Smooth muscle cell (in vitro differentiated cells): Measurements from ENCODE around the gene SELENOO. TPM values are rescaled to one million over a fixed set of nuclear protein-coding genes. Genes with fewer than 3 reads are reported as not detected.
A peak's percentile ranks its signal among the peaks of the same experiment; 100 is the strongest.

ENCODE experiments used
- DNase-seq: peaks from one replicate; lab custom pipeline; 2025; ENCODE audit not compliant: unreplicated experiment; lab: John Stamatoyannopoulos, UW
- H2AFZ ChIP-seq: fragments of 200-600 bp; sonication (generic); 2 replicates; pipeline ENCODE4 v1.6.0; 2016; ENCODE audit warnings: antibody characterized with exemption, low read depth, mild to moderate bottlenecking
- H3F3A ChIP-seq: fragments of 200-600 bp; sonication (generic); 2 replicates; pipeline ENCODE4 v1.6.0; 2017; ENCODE audit warnings: antibody characterized with exemption, low read depth
- H3K27ac ChIP-seq: fragments of 200-600 bp; sonication (generic); 2 replicates; pipeline ENCODE4 v1.5.1; 2016; ENCODE audit warnings: low read depth, mild to moderate bottlenecking
- H3K27me3 ChIP-seq: fragments of 200-600 bp; sonication (generic); 2 replicates; pipeline ENCODE4 v1.6.1; 2016; ENCODE audit warnings: low read depth, mild to moderate bottlenecking
- H3K36me3 ChIP-seq: fragments of 200-600 bp; sonication (generic); 2 replicates; pipeline ENCODE4 v1.5.1; 2016; ENCODE audit warnings: low read depth
- H3K4me1 ChIP-seq: fragments of 200-600 bp; sonication (generic); 2 replicates; pipeline ENCODE4 v1.5.1; 2016; ENCODE audit warnings: low read depth
- H3K4me2 ChIP-seq: fragments of 200-600 bp; sonication (generic); 2 replicates; pipeline ENCODE4 v1.6.0; 2016; ENCODE audit warnings: mild to moderate bottlenecking
- H3K4me3 ChIP-seq: fragments of 200-600 bp; sonication (generic); 2 replicates; pipeline ENCODE4 v1.5.1; 2016; ENCODE audit warnings: mild to moderate bottlenecking
- H3K79me2 ChIP-seq: fragments of 200-600 bp; sonication (generic); 2 replicates; pipeline ENCODE4 v1.6.0; 2016; ENCODE audit warnings: low read depth, mild to moderate bottlenecking
- H3K9ac ChIP-seq: fragments of 200-600 bp; sonication (generic); 2 replicates; pipeline ENCODE4 v1.6.0; 2016; ENCODE audit warnings: low read depth
- H3K9me3 ChIP-seq: fragments of 200-600 bp; sonication (generic); replicated peaks from 2 replicates; pipeline ENCODE4 v1.5.1; 2016; ENCODE audit warnings: low read depth
- H4K20me1 ChIP-seq: fragments of 200-600 bp; sonication (generic); 2 replicates; pipeline ENCODE4 v1.6.0; 2016; ENCODE audit warnings: low read depth
- whole genome bisulfite sequencing: methylation state at CpG from one replicate; pipeline ENCODE4 v1.1.7; 2016; ENCODE audit warnings: low lambda C conversion rate; 5-methylcytosine and 5-hydroxymethylcytosine counted together
- polyA plus RNA-seq: library from polyadenylated mRNA; unstranded; fragments of >200 nt; fragmentation: Nextera tagmentation; extraction: Ambion mirVana; gene quantifications from 2 replicates; pipeline ENCODE4 v1.2.1, GENCODE V29; 2016
- total RNA-seq: library from RNA; depleted of rRNA; stranded (reverse); fragments of >200 nt; gene quantifications from 2 replicates; pipeline ENCODE4 v1.2.3, GENCODE V29; 2014
- TF ChIP-seq, protein P1 (sequence below): fragments of 200-600 bp; sonication (generic); IDR thresholded peaks from 2 replicates; pipeline ENCODE4 v1.5.1; 2017; ENCODE audit warnings: borderline replicate concordance, mild to moderate bottlenecking, antibody characterized with exemption; ENCODE audit not compliant: insufficient read depth, poor library complexity, severe bottlenecking

SELENOO gene
- total and polyA plus RNA-seq, 2 experiments from 2014 or later = 9.0 to 21.3 TPM

DNA sequence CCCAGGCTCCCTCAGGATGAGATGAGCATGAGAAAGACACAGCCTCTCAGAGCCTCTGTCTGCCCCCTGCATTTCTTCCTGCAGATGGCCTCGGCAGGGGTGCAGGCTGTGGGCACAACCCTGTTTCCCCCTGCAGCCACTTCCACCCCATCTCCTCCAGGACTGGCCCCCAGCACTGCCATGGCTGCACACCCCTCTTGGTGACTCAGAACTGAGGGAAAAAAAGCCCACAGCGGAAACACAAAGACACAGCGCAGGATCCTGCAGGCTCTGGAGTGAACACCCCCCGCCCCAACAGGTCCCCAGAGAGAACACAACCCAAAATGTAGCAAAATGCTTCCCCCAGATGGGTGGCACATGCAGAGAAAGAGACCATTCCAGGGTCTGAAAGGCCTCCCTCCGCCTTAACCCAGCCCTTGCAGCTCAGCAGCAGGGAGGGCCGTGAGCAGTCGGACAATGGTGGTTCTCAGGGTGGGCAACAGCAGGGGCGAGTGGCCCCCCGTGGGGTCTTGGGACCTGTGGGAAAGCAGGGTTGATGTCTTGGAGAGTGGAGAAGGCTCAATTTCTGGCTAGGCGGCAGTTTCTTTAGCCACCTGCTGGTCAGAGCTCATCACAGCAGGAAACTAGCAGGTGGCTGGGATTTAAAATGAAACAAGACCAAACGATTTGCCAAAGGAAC lies 36.1 kb downstream of the SELENOO start:
- DNase-seq = no peak
- Histone ChIP-seq H3K27ac (no peak overlapping the region), H4K20me1 (peaks cover 77% of the 10 kb centered on the region), H3K4me3 (no peak overlapping the region), H2AFZ (no peak overlapping the region), H3K4me2 (no peak overlapping the region), H3K4me1 (peaks cover 5% of the 10 kb centered on the region), H3K36me3 (no peaks in the 10 kb centered on the region), H3K27me3 (no peaks in the 10 kb centered on the region), H3K9me3 (no peaks in the 10 kb centered on the region), H3K9ac (no peak overlapping the region), H3K79me2 (peaks cover 30% of the 10 kb centered on the region), H3F3A (no peaks in the 10 kb centered on the region)
- TF ChIP-seq, protein P1, sequence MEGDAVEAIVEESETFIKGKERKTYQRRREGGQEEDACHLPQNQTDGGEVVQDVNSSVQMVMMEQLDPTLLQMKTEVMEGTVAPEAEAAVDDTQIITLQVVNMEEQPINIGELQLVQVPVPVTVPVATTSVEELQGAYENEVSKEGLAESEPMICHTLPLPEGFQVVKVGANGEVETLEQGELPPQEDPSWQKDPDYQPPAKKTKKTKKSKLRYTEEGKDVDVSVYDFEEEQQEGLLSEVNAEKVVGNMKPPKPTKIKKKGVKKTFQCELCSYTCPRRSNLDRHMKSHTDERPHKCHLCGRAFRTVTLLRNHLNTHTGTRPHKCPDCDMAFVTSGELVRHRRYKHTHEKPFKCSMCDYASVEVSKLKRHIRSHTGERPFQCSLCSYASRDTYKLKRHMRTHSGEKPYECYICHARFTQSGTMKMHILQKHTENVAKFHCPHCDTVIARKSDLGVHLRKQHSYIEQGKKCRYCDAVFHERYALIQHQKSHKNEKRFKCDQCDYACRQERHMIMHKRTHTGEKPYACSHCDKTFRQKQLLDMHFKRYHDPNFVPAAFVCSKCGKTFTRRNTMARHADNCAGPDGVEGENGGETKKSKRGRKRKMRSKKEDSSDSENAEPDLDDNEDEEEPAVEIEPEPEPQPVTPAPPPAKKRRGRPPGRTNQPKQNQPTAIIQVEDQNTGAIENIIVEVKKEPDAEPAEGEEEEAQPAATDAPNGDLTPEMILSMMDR = peak; percentile 34
- WGBS = 85% methylated on average over 11 of the region's 11 CpGs

GRCh38 chr22:50238755-50239154 lies 37.9 kb downstream of the SELENOO start:
- Histone ChIP-seq H4K20me1 (peaks cover 84% of the 10 kb centered on the region), H3K79me2 (peaks cover 49% of the 10 kb centered on the region), H3K9ac (no peak overlapping the region), H3K4me3 (no peak overlapping the region), H2AFZ (no peak overlapping the region), H3K9me3 (no peaks in the 10 kb centered on the region), H3K27ac (no peak overlapping the region), H3K4me1 (peaks cover 12% of the 10 kb centered on the region), H3K27me3 (no peaks in the 10 kb centered on the region), H3K4me2 (no peak overlapping the region), H3F3A (no peaks in the 10 kb centered on the region), H3K36me3 (no peaks in the 10 kb centered on the region)
- 94% methylated on average over 9 of the region's 9 CpGs for whole genome bisulfite sequencing
- TF ChIP-seq, protein P1 = no peak
- no peak for DNase-seq

- no peaks in the 10 kb centered on the region for H3F3A ChIP-seq
- 88% methylated on average over 14 of the region's 14 CpGs for whole genome bisulfite sequencing
- no peaks in the 10 kb centered on the region for H3K9me3 ChIP-seq
- no peak overlapping the region for H2AFZ ChIP-seq
- TF ChIP-seq, protein P1 = no peak
- peak overlapping the region; percentile 92 for H3K4me2 ChIP-seq
- peaks cover 12% of the 10 kb centered on the region for H3K4me1 ChIP-seq
- peaks cover 52% of the 10 kb centered on the region for H3K79me2 ChIP-seq
- peaks cover 54% of the 10 kb centered on the region for H4K20me1 ChIP-seq
- peak overlapping the region; percentile 90 for H3K4me3 ChIP-seq
- H3K27ac ChIP-seq = no peak overlapping the region
- no peaks in the 10 kb centered on the region for H3K27me3 ChIP-seq
- H3K9ac ChIP-seq = no peak overlapping the region
- no peaks in the 10 kb centered on the region for H3K36me3 ChIP-seq
- DNase-seq = no peak
These were observed 41.7 kb downstream of the SELENOO start for GRCh38 chr22:50242406-50242949.
